ENCODE data around the gene MCM9. TPM values are rescaled to one million over a fixed set of nuclear protein-coding genes. Genes with fewer than 3 reads are reported as not detected.

MCM9 gene
- total RNA-seq, 1 experiment from 2014 or later: 14.4 TPM

DNA sequence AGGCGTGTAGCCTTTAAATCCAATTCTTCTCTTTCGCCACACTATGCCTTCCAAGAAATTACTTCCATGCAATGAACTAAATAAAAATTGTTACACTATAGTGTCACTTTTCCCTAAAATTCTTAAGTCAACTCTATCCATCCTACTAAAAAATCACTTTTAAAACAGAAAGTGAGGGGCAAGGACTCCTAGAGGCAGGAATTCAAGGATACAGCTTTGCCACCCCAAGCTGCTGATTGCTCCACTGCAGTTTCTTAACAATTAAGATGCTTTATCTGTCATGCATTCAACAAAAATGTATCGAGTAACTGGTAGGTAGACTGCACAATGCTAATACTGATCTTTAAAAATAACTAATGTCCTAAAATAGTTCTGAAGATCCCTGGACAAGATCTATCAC is 4.3 kb downstream of the MCM9 start:
- Histone ChIP-seq H3K27me3 (replicated peaks; ENCODE audit: control insufficient read depth, insufficient read depth, low read length) (no peaks in the 10 kb centered on the region), H3K4me1 (no peaks in the 10 kb centered on the region), H3K4me3 (ENCODE audit: low read depth, low read length) (no peak overlapping the region), H3K36me3 (ENCODE audit: control insufficient read depth, insufficient read depth, low read length) (no peaks in the 10 kb centered on the region), H3K9me3 (no peaks in the 10 kb centered on the region)
- no peak for DNase-seq
- intact Hi-C loops (cut with micrococcal nuclease; ENCODE audit: unreplicated experiment): no loop called here
- H3K36me3 Mint-ChIP-seq (ENCODE audit: insufficient read depth, unreplicated experiment): peaks cover 26% of the 10 kb centered on the region
- no peaks in the 10 kb centered on the region for H3K27me3 Mint-ChIP-seq (ENCODE audit: insufficient read depth, unreplicated experiment)
- no TSS peak for BruUV-seq (replicated peaks)
- ChIA-PET POLR2A (no interaction called here), CTCF (no interaction called here)
- H3K9me3 Mint-ChIP-seq (ENCODE audit: unreplicated experiment): no peaks in the 10 kb centered on the region
- peaks cover 12% of the 10 kb centered on the region for H3K4me1 Mint-ChIP-seq (ENCODE audit: low read depth, unreplicated experiment)
- H3K27ac Mint-ChIP-seq (ENCODE audit: unreplicated experiment): no peak overlapping the region
- no peak overlapping the region for H3K4me3 Mint-ChIP-seq (ENCODE audit: unreplicated experiment)
- TF ChIP-seq, protein P1, sequence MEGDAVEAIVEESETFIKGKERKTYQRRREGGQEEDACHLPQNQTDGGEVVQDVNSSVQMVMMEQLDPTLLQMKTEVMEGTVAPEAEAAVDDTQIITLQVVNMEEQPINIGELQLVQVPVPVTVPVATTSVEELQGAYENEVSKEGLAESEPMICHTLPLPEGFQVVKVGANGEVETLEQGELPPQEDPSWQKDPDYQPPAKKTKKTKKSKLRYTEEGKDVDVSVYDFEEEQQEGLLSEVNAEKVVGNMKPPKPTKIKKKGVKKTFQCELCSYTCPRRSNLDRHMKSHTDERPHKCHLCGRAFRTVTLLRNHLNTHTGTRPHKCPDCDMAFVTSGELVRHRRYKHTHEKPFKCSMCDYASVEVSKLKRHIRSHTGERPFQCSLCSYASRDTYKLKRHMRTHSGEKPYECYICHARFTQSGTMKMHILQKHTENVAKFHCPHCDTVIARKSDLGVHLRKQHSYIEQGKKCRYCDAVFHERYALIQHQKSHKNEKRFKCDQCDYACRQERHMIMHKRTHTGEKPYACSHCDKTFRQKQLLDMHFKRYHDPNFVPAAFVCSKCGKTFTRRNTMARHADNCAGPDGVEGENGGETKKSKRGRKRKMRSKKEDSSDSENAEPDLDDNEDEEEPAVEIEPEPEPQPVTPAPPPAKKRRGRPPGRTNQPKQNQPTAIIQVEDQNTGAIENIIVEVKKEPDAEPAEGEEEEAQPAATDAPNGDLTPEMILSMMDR (IDR thresholded peaks at IDR 0.05; ENCODE audit: insufficient read depth in 1 of 2, low read depth in 1 of 2, low read length in 1 of 2, severe bottlenecking in 1 of 2, unreplicated experiment in 1 of 2): no peak

DNA sequence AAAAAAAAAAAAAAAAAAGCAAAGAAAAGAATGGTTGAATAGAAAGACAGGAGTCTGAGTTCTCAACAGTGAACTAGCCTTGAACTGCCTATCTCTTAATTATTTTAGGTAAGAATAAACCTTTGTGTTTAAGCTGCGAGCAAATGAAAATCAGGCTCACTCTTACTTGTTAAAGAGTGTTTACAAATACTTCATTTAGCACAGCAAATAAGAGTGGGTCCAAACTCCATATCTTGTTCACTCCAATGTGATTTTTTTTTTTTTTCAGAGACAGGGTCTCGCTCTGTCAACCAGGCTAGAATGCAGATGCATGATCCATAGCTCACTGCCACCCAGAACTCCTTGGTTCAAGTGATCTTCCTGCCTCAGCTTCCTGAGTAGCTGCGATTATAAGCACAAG is 11.9 kb downstream of the MCM9 start:
- H3K4me3 Mint-ChIP-seq (ENCODE audit: unreplicated experiment): no peak overlapping the region
- H3K9me3 ChIP-seq: no peaks in the 10 kb centered on the region
- no peaks in the 10 kb centered on the region for H3K27me3 Mint-ChIP-seq (ENCODE audit: insufficient read depth, unreplicated experiment)
- peaks cover 24% of the 10 kb centered on the region for H3K36me3 Mint-ChIP-seq (ENCODE audit: insufficient read depth, unreplicated experiment)
- H3K9me3 Mint-ChIP-seq (ENCODE audit: unreplicated experiment): no peaks in the 10 kb centered on the region
- no peaks in the 10 kb centered on the region for H3K4me1 Mint-ChIP-seq (ENCODE audit: low read depth, unreplicated experiment)
- ChIA-PET POLR2A (no interaction called here), CTCF (no interaction called here)
- no TSS peak for BruUV-seq (replicated peaks)
- H3K27me3 ChIP-seq (replicated peaks; ENCODE audit: control insufficient read depth, insufficient read depth, low read length): no peaks in the 10 kb centered on the region
- no peak overlapping the region for H3K4me3 ChIP-seq (ENCODE audit: low read depth, low read length)
- no peak for DNase-seq
- TF ChIP-seq, protein P1 (IDR thresholded peaks at IDR 0.05; ENCODE audit: insufficient read depth in 1 of 2, low read depth in 1 of 2, low read length in 1 of 2, severe bottlenecking in 1 of 2, unreplicated experiment in 1 of 2): no peak
- intact Hi-C loops (cut with micrococcal nuclease; ENCODE audit: unreplicated experiment): no loop called here
- no peaks in the 10 kb centered on the region for H3K4me1 ChIP-seq
- H3K27ac Mint-ChIP-seq (ENCODE audit: unreplicated experiment): no peak overlapping the region
- 0 out of 2 replicates have a peak, but pooled peaks cover 1% of the 10 kb centered on the region for H3K36me3 ChIP-seq (ENCODE audit: control insufficient read depth, insufficient read depth, low read length)

DNA sequence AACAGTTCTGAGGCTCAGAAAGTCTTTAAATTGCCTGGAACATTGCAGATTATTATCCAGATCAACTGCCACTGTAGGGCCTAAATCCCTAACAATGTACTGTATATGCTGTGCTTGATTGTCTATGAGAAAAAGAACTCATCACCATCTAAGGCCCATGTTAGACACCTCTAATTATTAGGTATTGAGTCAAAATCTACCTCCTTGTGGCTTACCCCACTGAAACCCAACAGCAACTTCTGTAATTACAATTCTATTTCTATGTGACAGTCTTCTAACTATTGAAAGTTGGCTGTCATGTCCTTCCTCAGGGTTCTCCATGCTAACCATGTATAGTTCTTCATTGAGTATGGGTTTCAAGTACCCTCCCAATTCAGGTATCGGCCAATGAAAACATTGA is 13.9 kb downstream of the MCM9 start:
- Histone ChIP-seq H3K36me3 (ENCODE audit: control insufficient read depth, insufficient read depth, low read length) (0 out of 2 replicates have a peak, but pooled peaks cover 1% of the 10 kb centered on the region), H3K9me3 (no peaks in the 10 kb centered on the region), H3K4me1 (no peaks in the 10 kb centered on the region), H3K27me3 (replicated peaks; ENCODE audit: control insufficient read depth, insufficient read depth, low read length) (no peaks in the 10 kb centered on the region), H3K4me3 (ENCODE audit: low read depth, low read length) (no peak overlapping the region)
- Mint-ChIP-seq H3K4me3 (ENCODE audit: unreplicated experiment) (no peak overlapping the region), H3K9me3 (ENCODE audit: unreplicated experiment) (no peaks in the 10 kb centered on the region), H3K27me3 (ENCODE audit: insufficient read depth, unreplicated experiment) (no peaks in the 10 kb centered on the region), H3K36me3 (ENCODE audit: insufficient read depth, unreplicated experiment) (peaks cover 21% of the 10 kb centered on the region), H3K4me1 (ENCODE audit: low read depth, unreplicated experiment) (no peaks in the 10 kb centered on the region), H3K27ac (ENCODE audit: unreplicated experiment) (no peak overlapping the region)
- POLR2A ChIA-PET: no interaction called here
- no peak for DNase-seq
- TF ChIP-seq, protein P1 (IDR thresholded peaks at IDR 0.05; ENCODE audit: insufficient read depth in 1 of 2, low read depth in 1 of 2, low read length in 1 of 2, severe bottlenecking in 1 of 2, unreplicated experiment in 1 of 2): no peak
- BruUV-seq (replicated peaks): no TSS peak
- intact Hi-C loops (cut with micrococcal nuclease; ENCODE audit: unreplicated experiment): no loop called here
- CTCF ChIA-PET: no interaction called here
